Germinal center (tissue), 1 donor: ENCODE data around the gene GAK.

Experiments used
- DNase-seq: peaks from one replicate; pipeline ENCODE4 v3.0.0; 2012; ENCODE audit warnings: mixed read lengths, low spot score

Gene GAK

GRCh38 chr4:907103-907400, 25.1 kb downstream of the GAK start:
- no peak for DNase-seq

DNA sequence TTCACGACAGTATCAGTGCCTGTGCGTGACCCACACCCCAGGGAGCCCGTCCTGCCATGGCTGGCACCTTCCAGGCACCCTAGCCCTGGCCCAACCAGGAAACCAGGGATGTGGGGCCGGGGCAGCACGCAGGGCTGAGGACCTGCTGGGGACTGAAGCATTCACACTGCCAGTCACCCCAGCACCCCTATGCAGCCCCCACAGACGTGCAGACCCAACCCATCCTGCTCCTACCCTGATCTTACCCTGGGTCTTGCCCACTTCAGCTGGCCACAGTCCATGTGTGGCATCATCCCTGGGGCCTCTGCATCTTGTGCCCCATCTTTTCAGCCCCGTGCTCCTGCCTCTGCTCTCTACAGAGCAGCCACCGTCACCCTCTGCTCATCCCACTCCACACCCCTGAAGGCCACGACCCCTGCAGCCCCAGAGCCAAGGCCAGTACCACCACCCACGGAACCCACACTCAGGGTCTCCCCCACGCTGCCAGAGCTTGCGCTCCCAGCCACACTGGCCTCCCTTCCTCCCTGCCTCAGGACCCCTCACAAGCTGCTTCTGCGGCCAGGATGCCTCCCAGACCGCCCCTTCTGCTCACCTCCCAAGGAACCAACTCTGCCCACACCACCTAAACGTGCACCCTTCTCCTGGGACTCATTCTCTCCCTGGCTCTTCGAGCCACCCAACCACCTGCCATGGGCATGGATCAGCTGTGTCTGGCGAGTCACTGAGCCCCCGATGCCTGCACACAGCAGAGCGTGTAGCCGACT, 25.6 kb downstream of the GAK start:
- no peak for DNase-seq

DNA sequence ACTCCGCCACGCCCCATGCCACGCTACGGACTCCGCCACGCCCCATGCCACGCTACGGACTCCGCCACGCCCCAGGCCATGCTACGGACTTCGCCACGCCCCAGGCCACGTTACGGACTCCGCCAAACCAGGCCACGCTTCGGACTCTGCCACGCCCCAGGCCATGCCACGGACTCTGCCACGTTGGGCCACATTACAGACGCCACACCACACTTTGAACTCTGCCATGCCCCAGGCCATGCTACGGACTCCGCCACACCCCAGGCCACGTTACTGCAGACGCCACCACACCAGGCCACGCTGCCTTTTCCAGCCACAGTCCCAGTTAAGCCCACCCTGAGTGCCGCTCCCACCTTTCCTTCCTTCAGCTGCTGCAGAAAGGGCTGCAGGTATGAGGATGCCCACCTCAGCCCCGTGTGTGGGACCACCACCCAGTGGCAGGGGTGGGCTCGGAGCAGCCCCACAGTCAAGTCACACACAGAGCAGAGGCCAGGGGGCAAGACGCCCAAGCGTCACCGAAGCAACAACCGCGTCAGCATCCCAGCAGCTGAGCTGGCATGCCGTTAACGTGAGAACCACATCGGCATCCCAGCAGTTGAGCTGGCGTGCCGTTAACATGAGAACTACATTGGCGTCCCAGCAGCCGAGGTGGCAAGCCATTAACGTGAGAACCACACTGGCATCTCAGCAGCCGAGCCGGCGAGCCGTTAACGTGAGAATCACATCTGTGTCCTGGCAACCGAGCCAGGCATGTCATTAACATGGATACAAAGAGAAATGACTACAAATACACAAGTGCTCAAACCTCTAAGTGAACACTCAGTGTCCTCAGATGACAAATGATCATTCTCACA, 26.4 kb downstream of the GAK start:
- DNase-seq = no peak

DNA sequence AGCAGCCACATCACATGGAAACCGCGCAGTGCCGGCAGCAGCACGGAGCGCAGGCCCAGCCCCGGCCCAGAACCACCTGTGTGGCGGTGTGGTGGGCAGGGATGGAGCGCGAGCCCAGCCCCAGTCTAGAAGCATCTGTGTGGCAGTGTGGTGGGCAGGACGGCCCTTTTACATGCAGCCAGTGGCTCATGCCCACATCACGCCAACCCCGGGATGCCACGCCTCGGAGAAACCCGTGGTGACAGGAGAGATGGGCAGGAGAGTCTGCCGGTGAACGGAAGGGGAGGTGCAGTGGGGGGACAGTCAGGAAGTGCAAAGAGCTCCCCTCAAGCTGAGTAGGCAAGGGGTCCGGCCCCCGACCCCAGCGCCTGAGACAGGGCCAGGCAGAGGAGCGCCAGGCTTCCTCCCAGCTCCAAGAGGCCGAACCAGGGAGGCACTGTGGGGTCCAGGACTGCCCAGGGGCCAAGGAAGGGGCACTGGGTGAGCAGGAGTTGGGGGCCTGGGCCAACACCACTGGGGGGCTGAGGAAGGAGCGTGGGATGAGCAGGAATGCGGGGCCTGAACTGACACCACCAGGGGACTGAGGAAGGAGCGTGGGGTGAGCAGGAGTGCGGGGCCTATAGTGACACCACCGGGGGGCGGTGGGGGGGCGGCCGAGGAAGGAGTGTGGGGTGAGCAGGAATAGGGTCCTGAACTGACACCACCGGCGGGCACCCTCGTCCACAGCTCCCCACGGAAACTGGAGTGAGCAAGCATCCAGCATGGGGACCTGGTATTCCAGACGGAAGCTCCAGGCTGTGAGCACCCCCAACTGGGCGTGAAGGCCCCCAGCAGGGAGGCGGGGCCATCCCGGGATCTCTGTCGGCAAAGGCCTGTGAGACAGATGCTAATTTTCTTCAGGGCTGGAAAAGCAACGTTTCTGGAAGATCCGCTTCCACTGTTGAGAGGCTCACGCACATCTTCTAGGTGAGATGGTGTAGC, 28.8 kb downstream of the GAK start:
- no peak for DNase-seq

GRCh38 chr4:901192-901910, 30.8 kb downstream of the GAK start:
- DNase-seq = no peak

GRCh38 chr4:900721-901120, 31.4 kb downstream of the GAK start:
- no peak for DNase-seq

DNA sequence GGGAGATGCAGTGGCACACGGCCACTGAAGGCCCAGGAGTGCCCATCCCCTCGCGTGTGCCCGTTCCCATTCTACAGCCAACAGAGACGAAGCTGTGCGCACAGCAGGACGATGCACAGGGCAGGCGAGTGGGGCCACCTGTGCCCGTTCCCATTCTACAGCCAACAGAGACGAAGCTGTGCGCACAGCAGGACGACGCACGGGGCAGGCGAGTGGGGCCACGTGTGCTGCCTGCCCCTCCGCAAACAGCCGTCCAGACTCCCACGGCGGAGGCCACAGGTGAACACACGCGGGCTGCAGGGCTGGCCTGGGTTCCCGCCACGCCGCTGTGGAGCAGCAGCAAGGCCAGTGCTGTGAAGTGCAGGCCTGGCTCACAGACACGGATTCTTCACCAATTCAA, 32.0 kb downstream of the GAK start:
- DNase-seq = no peak

- DNase-seq = no peak
Observed at GRCh38 chr4:899556-899906, 32.6 kb downstream of the GAK start.

DNA sequence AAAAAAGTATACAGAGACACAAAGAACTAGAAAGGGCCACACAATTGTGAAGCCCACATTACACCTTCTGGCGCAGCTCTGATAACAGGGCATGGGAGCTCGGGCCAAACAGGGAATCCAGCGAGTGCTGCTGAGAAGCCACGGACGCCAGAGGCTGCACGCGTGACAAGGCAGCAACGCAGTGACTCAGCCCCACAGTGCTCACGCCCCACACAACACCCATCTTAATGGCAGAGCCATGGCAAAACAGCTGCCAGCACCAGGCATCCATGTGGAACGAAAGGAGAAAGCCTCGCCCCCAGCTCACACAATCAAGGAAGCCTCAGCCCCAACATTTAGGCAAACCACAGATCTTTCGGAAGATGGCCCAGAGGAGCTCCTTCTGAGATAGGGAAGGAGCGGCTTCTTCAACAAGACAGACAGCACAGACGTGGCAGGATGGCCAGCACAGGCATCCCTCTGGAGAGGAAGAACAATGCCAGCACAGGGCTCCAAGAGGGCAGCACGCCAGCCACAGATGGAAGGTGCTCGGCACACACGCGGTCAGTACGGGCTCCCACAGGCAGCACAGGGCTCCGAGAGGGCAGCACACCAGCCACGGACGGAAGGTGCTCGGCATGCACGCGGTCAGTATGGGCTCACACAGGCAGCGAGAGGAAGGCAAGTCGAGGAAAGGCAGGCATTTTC, 33.1 kb downstream of the GAK start:
- DNase-seq = no peak

GRCh38 chr4:898123-898522, 34.0 kb downstream of the GAK start:
- DNase-seq = no peak

- DNase-seq = no peak
Observed at GRCh38 chr4:896630-897029, 35.5 kb downstream of the GAK start.

DNA sequence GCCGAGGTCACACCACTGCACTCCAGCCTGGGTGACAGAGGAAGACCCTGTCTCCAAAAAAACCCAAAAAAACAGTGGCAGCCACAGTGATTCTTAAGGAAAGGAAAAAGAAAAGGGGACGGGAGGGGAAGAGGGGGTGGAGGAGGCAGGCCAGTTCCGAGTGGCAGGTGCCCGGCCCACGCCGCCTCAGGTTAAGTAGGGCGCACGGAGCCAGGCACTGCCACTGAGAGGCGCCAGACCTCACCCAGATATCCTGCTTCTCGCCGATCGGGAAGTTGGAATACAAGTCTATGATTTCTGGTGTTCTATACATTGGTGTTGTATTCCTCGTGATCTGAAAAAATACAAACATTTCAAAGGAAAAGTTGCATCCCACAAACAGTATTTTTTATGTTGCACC, 35.9 kb downstream of the GAK start:
- no peak for DNase-seq

DNA sequence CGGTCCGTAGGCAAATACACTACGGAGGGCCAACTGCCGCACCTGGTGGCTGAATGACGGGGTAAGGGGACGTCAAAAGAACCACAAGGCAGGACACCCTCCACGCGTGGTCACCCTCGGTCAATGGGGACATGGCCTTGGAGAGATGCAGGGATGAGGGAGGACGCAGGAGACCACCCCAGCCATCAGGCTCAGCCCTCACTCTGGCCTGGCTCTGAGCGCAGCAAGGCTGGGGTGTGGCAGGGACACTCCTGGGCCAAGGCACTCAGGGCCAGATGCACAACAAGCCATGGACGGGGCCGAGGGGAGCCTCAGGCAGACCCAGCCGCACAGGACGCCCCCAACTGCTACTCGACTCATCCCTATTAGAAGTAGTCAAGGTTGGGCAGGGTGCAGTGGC, 36.5 kb downstream of the GAK start:
- DNase-seq = no peak

- no peak for DNase-seq
Observed at GRCh38 chr4:893995-894705, 38.0 kb downstream of the GAK start.

- no peak for DNase-seq
Observed at GRCh38 chr4:893276-893994, 38.7 kb downstream of the GAK start.

- no peak for DNase-seq
Observed at GRCh38 chr4:892780-893179, 39.3 kb downstream of the GAK start.

DNA sequence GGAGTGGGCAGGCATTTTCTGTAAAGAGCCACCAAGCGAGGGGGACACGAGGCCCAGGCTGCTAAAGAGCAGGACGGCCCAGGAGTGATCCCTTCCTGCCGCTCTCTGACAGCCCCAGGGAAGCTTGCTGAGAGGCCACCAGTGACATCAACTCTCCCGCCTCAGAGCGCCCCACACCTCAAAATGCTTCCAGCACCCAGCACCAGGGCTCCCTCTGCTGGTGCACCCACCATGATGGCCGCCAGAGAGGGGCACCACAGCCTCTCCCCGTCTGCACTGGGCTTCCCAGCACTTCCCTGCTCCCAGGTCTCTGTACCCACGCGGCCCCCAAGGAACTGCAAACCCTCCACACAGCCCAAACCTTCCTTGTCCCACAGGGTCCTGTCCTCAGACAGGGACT, 40.4 kb downstream of the GAK start:
- no peak for DNase-seq

DNA sequence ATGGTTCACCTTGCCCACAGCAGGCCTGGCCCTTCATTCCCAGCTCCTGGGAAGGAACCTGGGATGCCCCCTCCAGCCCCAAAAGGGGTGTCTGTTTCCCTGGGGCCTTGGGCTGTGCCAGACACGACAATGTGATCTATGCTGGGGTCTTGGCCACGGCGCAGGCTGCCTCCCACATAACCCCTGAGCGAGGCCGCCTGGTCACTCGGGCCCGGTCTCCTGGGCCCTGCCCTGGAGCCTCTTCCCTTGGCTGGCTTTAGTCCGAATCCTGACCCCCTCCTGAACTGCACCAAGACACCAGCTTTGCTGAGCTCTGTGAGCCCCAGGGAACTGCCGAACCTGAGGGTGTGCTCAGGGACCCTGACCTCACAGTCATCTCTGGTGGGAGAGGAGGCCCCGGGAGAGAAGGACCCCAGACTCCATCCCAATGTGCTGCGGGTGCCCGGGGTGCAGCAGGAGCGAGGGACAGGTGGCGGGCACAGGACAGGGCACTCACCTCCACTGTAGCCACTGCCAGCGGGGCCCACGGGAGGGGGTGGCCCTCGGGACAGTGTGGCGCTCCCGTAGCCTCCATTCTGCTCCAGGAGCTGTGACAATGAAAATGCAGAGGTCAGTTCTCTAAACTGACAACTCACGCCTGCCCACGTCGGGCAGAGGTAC, 42.0 kb downstream of the GAK start:
- DNase-seq = no peak

- no peak for DNase-seq
Observed at GRCh38 chr4:889516-889915, 42.6 kb downstream of the GAK start.
